ENCODE data around the gene HLA-DMB. TPM values are rescaled to one million over a fixed set of nuclear protein-coding genes. Genes with fewer than 3 reads are reported as not detected.

The HLA-DMB gene
- total RNA-seq, 1 experiment from 2014 or later: 1.1 TPM

GRCh38 chr6:32946893-32947292 lies 6.1 kb upstream of the HLA-DMB start:
- H3K4me1 Mint-ChIP-seq: peaks cover 7% of the 10 kb centered on the region; the same call in 1 of the 2 replicates
- ChIA-PET POLR2A (no interaction called here), CTCF (interaction anchor here (0.6 to 2.6 kb wide), 12 partner anchors 10 to 119 kb away, joined by 3 to 44 read pairs (median 5); partner anchors contain the start of genes BRD2, PSMB9, TAP1 and TAP2)
- no peaks in the 10 kb centered on the region for H3K27me3 Mint-ChIP-seq (ENCODE audit: low read depth)
- DNase-seq (ENCODE audit: low spot score): no peak
- no peak for ATAC-seq
- no peaks in the 10 kb centered on the region for H3K36me3 Mint-ChIP-seq
- no peak overlapping the region for H3K27ac Mint-ChIP-seq
- no peaks in the 10 kb centered on the region for H3K9me3 Mint-ChIP-seq
- no peak overlapping the region for H3K4me3 Mint-ChIP-seq
- TF ChIP-seq ZNF232 (CRISPR knock-in tag; IDR thresholded peaks at IDR 0.05): no peak

DNA sequence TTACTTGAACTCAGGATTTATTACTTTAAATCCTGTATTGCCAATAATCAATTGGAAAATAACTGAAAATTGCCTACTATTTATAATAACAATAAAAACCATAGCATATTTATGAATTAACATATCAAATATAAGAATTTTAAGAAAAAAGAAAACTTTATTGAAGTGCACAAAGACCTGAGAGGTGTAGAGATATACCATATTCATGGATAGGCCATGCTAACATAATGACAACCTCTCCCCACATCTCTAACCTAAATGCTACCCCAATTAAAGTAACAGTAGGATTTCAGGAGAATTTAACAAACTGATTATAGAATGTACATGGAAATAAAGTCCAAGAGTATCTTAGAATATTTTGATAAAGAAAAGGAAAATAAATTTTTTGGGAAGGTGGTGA lies 5.1 kb upstream of the HLA-DMB start:
- H3K9me3 Mint-ChIP-seq: no peaks in the 10 kb centered on the region
- ATAC-seq (no peak), DNase-seq (ENCODE audit: low spot score) (no peak)
- TF ChIP-seq KAT7 (CRISPR knock-in tag; IDR thresholded peaks at IDR 0.05; ENCODE audit: borderline replicate concordance) (no peak), ZNF121 (CRISPR knock-in tag; IDR thresholded peaks at IDR 0.05) (no peak), ZNF263 (CRISPR knock-in tag; IDR thresholded peaks at IDR 0.05; ENCODE audit: low read depth) (no peak), IRF1 (CRISPR knock-in tag; IDR thresholded peaks at IDR 0.05) (no peak), IRF2 (CRISPR knock-in tag; IDR thresholded peaks at IDR 0.05; ENCODE audit: borderline replicate concordance, low read depth) (no peak), ZNF671 (CRISPR knock-in tag; IDR thresholded peaks at IDR 0.05) (no peak), ARID4B (CRISPR knock-in tag; IDR thresholded peaks at IDR 0.05; ENCODE audit: borderline replicate concordance) (no peak), GRHL2 (CRISPR knock-in tag; IDR thresholded peaks at IDR 0.05; ENCODE audit: insufficient replicate concordance, severe bottlenecking) (no peak), ZNF416 (CRISPR knock-in tag; IDR thresholded peaks at IDR 0.05) (no peak), SMAD4 (CRISPR knock-in tag; IDR thresholded peaks at IDR 0.05) (no peak), JAZF1 (CRISPR knock-in tag; IDR thresholded peaks at IDR 0.05) (no peak), ESRRA (CRISPR knock-in tag; IDR thresholded peaks at IDR 0.05; ENCODE audit: borderline replicate concordance) (no peak), CREM (CRISPR knock-in tag; IDR thresholded peaks at IDR 0.05) (no peak), ZBTB43 (CRISPR knock-in tag; IDR thresholded peaks at IDR 0.05) (no peak)
- TF ChIP-seq, protein P1, sequence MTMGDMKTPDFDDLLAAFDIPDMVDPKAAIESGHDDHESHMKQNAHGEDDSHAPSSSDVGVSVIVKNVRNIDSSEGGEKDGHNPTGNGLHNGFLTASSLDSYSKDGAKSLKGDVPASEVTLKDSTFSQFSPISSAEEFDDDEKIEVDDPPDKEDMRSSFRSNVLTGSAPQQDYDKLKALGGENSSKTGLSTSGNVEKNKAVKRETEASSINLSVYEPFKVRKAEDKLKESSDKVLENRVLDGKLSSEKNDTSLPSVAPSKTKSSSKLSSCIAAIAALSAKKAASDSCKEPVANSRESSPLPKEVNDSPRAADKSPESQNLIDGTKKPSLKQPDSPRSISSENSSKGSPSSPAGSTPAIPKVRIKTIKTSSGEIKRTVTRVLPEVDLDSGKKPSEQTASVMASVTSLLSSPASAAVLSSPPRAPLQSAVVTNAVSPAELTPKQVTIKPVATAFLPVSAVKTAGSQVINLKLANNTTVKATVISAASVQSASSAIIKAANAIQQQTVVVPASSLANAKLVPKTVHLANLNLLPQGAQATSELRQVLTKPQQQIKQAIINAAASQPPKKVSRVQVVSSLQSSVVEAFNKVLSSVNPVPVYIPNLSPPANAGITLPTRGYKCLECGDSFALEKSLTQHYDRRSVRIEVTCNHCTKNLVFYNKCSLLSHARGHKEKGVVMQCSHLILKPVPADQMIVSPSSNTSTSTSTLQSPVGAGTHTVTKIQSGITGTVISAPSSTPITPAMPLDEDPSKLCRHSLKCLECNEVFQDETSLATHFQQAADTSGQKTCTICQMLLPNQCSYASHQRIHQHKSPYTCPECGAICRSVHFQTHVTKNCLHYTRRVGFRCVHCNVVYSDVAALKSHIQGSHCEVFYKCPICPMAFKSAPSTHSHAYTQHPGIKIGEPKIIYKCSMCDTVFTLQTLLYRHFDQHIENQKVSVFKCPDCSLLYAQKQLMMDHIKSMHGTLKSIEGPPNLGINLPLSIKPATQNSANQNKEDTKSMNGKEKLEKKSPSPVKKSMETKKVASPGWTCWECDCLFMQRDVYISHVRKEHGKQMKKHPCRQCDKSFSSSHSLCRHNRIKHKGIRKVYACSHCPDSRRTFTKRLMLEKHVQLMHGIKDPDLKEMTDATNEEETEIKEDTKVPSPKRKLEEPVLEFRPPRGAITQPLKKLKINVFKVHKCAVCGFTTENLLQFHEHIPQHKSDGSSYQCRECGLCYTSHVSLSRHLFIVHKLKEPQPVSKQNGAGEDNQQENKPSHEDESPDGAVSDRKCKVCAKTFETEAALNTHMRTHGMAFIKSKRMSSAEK (CRISPR knock-in tag; IDR thresholded peaks at IDR 0.05; ENCODE audit: borderline replicate concordance): no peak
- TF ChIP-seq, protein P2, sequence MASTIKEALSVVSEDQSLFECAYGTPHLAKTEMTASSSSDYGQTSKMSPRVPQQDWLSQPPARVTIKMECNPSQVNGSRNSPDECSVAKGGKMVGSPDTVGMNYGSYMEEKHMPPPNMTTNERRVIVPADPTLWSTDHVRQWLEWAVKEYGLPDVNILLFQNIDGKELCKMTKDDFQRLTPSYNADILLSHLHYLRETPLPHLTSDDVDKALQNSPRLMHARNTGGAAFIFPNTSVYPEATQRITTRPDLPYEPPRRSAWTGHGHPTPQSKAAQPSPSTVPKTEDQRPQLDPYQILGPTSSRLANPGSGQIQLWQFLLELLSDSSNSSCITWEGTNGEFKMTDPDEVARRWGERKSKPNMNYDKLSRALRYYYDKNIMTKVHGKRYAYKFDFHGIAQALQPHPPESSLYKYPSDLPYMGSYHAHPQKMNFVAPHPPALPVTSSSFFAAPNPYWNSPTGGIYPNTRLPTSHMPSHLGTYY (CRISPR knock-in tag; IDR thresholded peaks at IDR 0.05): no peak
- TF ChIP-seq, protein P3, sequence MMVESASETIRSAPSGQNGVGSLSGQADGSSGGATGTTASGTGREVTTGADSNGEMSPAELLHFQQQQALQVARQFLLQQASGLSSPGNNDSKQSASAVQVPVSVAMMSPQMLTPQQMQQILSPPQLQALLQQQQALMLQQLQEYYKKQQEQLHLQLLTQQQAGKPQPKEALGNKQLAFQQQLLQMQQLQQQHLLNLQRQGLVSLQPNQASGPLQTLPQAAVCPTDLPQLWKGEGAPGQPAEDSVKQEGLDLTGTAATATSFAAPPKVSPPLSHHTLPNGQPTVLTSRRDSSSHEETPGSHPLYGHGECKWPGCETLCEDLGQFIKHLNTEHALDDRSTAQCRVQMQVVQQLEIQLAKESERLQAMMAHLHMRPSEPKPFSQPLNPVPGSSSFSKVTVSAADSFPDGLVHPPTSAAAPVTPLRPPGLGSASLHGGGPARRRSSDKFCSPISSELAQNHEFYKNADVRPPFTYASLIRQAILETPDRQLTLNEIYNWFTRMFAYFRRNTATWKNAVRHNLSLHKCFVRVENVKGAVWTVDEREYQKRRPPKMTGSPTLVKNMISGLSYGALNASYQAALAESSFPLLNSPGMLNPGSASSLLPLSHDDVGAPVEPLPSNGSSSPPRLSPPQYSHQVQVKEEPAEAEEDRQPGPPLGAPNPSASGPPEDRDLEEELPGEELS (CRISPR knock-in tag; IDR thresholded peaks at IDR 0.05): no peak
- TF ChIP-seq, protein P4, sequence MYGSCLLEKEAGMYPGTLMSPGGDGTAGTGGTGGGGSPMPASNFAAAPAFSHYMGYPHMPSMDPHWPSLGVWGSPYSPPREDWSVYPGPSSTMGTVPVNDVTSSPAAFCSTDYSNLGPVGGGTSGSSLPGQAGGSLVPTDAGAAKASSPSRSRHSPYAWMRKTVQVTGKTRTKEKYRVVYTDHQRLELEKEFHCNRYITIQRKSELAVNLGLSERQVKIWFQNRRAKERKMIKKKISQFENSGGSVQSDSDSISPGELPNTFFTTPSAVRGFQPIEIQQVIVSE (CRISPR knock-in tag; IDR thresholded peaks at IDR 0.05; ENCODE audit: borderline replicate concordance): no peak
- no peaks in the 10 kb centered on the region for H3K27me3 Mint-ChIP-seq (ENCODE audit: low read depth)
- H3K4me3 Mint-ChIP-seq: no peak overlapping the region
- ChIA-PET CTCF (no interaction called here), POLR2A (no interaction called here)
- no peak overlapping the region for H3K27ac Mint-ChIP-seq
- no peaks in the 10 kb centered on the region for H3K36me3 Mint-ChIP-seq
- peaks cover 14% of the 10 kb centered on the region for H3K4me1 Mint-ChIP-seq

Data from WTC11 (cell line).